HK-2 (cell line): ENCODE measurements around the gene OTX1.
"Not testable (repeated sequence)": the region's sequence is repeated elsewhere in the genome, so short reads cannot be mapped to it uniquely, and the experiment has no call there.

ENCODE experiments used
- DNase-seq: peaks from one replicate; pipeline ENCODE4 v3.0.0-alpha.2; 2018; ENCODE audit not compliant: unreplicated experiment

OTX1 gene

DNA sequence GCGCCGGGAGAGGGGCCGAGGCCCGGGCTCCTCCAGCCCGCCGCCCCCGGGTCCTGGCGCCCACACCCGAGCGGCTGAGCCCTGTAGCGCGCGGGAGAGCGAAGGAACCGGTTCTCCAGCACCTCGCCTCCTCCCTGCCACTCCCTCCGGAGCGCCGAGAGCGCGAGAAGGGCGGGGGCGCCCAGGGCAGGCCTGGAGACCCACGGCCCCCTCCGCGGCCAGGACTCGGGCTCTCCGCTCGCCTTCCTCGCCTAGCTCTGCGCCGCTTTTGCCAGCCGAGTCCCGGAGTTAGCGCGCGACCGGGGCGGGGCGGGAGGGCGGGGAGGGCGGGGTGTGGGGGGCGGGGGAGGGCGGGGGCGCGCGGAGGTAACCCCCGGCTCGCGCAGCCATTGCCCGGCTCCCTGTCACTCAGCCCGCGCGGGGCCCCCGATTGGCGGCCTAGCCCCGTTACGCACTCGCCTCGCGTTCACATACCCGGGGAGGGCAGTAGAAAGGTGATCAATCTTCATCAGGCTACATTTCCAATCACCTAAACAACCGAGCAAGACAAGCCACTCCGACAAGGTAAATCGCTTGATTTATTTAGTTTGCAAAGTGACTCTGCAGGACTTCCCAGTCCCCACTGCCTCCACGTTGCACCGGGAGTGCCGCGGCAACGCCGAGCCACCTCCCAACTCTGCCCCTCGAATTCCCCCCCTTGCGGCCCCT, at the start of gene OTX1:
Gene OTX1, plus strand, starts transcription at position 497 of the 708 bp plus-strand sequence. CDS start 2,161 bp downstream, outside the sequence.
- DNase-seq = peak; percentile 91

DNA sequence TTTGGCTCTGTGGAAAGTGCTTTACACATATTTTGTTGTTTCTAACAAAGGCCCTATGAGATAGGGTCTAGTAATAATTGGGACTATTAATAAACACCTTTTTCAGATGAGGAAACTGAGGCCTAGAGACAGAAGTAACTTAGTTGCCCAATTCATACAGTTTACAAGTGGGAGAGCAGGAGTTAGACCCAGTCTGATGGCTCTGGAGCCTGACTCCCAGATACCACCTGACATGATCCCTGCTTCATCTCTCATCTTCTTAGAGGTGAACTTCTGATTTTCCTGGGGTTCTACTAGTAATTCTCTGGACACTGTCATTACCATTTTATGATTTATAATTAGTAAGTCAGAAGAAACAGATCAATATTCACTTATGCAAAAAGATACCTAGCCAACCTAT, 49.1 kb upstream of the OTX1 start:
- DNase-seq = no peak

DNA sequence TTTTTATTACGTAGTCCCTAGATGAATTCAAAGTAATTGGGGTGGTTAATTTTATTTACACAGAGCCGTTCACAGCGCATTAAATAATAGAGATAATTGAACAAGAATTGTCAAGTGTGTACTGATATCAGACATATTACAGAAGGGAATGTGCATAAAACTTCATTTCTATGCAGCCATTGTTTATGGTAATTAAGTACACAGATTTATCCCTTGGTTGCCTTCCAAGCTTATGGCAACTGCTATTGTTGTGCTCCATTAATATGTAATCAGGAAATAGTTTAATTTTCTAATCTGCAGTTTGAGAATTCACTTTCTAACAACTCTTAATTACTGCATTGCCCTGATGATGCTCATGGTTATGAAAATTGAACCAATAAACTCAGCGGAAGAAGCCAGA, 47.3 kb upstream of the OTX1 start:
- DNase-seq = no peak

DNA sequence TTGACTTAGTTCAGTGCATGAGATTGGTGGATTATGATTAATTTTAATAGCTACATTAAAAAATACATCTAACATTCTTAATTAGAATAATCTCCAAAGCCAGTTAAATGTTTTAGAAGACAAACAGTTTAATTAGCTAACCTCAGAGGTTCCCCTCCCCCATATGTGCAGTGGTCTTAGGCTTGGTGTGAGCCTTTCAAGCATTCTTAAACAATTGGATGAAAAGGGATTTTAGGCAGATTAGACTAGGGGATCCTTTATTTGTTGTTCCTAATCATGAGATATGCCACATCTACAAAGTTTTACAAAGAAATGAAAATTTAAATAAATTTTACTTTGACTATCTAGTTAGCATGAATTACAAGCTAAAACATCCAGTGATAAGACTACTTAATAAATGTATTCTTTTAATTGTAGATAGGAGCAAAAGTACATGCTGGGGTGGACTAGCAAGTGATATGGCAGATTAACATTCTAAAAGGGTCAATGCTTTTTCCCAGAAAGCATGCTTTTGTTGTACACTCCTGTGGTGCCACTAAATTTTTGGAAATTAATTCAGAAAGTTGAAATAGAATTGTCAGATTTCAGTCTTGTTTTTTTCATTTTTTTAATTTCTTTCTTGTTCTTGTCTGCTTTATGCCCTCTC, 42.7 kb upstream of the OTX1 start:
- no peak for DNase-seq

DNA sequence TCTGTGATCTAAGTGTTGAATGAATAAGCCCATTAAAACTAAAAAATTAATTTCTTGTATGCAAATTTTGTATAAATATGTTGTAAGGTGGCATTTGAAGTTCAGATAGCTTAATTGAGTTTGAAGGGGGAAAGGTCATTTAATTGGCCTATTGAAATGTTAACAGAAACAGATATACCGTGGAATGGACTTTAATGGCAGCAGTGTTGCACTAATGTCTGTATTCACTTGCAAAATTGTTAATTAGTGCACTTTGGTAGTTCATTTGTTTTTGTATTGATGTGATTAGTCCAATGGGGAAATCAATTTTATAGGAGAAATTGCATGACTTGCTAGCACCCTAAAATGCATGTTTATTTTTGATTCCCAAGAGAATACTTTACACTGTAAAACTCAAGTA, 41.8 kb upstream of the OTX1 start:
- no peak for DNase-seq

DNA sequence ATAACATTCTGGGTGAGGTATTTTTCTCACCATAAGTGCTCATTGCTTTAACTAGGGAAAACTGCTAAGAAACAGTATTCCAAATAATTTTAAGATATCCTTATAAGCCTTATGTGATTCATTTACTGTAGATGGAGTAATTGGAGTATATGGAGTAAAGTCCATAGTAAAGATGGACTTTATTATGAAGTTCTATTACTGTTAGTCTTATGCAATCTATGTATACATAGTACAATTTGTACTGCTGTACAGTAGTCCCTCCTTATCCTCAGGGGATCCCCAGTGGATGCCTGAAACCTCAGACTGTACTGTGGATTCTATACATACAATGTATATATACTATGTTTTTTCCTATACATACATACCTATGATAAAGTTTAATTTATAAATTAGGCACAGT, 41.1 kb upstream of the OTX1 start:
- no peak for DNase-seq

DNA sequence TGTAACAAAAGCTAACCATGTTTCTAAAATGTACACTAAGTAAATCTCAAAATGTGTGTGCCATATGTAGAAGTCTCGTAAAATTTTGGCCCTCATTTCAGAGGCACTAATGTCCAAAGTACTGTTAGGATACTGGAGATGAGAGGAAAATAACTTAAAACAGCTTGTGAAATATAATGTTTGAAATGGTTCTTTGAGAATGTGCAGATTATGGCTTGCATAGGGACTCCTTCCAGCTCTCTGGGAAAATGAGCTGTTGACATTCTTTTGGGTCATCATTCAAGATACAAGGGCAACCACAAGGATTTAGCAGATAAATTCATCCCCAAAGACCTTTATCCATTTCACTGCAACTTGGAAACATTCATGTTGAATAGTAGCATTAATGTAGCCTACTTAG, 38.1 kb upstream of the OTX1 start:
- no peak for DNase-seq

DNA sequence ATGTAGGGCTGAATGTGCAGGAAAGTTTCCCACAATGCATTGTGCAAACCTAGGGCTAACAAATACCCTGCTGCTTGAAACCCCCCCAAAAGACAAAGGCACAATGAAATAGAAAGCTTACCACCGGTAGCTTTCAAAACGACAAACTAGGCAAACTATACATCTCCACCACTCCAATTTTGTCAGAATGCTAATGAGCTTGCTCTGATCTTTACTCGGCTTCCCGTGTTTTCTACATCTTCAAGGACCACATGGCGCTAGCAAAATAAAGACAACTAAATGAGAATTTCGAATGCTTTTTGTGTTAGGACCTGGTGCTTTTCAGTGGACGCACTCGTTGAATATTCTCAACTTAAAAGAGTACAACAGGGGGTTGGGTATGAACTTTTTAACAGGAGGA, 37.2 kb upstream of the OTX1 start:
- DNase-seq = no peak

DNA sequence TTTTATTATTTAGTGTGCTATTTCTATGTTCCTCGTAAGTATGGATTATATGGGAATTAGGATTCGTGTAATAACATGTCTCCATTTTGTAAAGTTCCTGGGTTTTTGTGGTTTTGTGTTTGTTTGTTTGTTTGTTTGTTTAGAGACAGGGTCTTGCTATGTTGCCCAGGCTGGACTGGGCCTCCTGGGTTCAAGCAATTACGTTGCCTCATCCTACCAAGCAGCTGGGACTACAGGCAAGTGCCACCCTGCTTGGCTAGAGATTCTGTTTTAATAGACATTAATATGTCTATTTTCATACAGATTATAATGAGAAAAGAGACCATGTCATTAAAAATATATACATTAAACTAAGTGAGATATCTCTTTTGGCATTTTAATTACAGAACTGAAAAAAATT, 35.2 kb upstream of the OTX1 start:
- no peak for DNase-seq

DNA sequence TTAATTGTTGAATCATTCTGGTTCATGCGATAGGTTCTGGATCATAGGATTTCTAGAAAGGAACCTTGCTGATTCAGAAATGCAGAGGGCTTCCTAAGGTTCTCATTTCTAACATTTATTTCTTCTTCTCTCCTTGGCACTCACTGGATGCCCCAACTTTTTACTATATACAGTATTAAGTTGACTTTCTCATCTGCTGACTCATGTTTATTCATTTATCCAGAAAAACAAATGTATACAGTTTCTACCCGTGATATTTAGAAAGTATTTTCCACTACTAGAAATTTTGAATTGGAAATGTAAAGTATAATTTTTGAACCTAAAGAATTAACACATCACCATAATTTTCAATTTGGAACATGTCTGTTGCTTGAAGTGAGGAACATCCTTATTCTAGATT, 32.2 kb upstream of the OTX1 start:
- no peak for DNase-seq

DNA sequence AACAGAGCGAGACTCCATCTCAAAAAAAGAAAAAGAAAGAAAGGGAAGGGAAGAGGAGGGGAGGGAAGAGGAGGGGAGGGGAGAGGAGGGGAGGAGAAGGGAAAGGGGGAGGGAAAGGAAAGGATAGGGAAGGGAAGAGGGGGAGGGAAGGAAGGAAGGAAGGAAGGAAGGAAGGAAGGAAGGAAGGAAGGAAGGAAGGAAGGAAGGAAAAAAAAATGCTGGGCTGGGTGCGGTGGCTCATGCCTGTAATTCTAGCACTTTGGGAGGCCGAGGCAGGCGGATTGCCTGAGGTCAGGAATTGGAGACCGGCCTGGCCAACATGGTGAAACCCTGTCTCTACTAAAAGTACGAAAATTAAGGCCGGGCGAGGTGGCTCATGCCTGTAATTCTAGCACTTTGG, 30.9 kb upstream of the OTX1 start:
- not testable (repeated sequence) for DNase-seq

DNA sequence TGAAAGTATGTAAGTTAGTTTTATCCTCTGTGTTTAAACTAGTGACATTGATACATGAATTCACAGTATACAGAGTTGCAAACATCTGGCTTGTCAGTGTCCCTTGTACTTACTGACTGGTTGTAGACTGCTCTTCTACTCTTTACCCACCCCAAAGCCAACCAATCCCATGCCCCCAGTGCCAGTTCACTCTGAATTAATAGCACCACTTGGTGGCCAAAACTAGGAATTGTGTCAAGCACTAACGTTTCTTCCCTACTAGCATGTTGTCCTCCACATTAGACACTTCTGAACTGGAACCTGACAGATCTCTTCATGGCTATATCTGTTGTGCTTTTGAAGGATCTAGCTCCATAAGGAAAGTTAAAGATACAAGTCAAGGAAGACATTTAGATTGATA, 27.2 kb upstream of the OTX1 start:
- DNase-seq = peak; percentile 17

DNA sequence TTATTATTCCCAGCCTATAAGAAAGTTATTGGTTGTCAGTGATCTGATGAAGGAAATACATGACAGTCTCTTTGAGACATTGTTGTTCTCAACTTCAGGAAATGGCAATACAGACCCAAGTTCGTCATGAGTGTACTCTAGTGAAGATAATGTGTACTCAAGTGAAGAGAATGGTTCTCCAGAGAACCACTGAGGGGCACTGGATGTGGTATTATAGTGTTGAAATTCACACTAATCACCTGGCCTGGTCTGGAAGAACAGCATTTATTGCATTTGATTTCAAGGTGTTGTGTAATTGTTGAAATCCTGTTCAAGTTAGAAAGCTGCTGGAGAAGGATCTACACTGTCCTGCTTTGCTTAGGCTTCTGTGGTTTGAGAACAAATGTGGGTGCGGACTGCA, 23.4 kb upstream of the OTX1 start:
- DNase-seq = no peak

DNA sequence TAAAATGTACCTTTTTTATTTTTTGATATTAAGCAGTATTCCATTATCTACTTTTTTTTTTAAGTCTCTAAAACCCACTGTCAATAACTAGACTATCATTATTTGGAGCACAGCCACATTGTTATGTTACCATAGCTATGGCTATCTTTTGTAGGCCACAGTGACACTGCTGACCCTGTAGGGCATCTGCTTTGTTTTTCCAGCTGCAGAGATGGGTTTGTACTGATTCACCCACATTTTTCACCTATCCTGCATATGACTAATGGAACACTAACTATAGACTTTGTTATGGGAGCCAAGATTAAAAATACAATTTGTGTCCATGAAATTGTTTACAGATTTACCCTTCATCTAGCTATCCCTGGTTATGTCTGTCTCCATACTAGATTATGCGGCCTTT, 21.6 kb upstream of the OTX1 start:
- DNase-seq = no peak

DNA sequence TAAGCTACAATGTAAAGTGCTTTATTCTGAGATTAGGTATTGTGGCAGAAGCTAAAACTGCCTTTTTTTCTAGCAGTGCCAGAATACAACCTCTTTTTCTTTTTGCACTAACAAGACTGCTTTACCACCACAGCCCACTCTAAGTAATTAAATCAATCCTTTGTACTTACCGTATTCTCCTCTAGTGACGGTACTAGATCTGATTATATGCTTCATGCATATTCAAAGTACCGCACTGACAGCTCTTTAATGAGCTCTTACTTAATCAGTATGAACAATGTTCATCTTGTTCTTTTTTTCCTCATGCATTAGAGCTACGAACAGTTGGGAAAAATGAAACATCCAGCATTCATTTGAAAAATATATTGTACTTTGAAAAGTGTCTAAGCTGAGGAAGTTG, 16.1 kb upstream of the OTX1 start:
- DNase-seq = no peak

DNA sequence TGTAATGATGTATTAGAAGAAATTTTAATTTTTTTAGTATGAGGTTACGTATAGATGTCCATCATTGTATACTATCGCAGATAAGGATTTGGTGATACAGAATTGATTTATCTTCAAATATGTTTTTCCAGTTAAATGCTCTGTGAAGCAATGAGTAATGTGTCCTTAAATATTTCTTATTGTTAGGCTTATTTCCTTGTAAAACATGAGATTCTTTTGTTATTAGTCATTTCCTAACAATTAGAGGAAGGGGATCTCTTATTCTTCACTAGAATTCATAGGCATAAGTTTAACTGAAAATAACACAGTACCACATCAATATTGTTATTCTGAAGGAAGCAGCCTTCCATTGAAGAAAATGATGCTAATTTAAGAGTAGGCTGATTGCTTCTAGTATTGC, 15.5 kb upstream of the OTX1 start:
- no peak for DNase-seq

DNA sequence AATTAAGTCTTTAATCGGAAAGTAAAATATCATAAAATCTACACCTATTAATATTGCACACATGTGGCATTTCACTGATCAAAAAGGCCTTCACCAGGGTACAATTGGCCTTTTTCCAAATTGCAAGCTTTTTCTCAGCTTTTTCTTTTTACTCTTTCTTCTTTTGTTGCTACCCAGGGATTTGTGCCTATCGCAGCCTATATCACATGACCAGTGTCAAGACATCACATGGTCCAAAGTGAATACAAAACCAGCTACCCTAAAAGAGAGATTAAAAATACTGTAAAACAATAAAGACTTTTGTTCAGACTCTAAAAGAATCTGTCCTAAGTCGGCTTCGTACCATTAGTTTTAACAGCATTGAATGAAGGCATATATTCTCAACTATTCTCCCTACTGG, 15.0 kb upstream of the OTX1 start:
- no peak for DNase-seq

DNA sequence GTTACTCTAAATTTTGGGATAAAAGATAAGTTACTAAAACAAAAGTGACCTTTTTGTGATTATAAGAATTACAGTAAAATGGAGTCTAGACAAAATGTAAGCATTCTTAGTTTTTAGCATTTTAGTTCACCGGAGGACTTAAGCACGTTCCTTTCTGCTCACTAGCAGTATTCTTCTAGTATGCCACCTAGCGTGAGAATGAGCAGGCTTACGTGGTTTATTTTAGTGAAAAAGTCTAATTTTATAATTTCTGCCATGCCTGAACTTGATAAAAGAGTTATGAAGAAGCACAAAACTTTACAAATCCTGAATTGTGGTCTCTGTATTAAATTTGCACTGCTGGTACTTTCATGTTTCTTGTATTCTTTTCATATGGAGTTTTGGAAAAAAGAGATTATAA, 12.6 kb upstream of the OTX1 start:
- no peak for DNase-seq

DNA sequence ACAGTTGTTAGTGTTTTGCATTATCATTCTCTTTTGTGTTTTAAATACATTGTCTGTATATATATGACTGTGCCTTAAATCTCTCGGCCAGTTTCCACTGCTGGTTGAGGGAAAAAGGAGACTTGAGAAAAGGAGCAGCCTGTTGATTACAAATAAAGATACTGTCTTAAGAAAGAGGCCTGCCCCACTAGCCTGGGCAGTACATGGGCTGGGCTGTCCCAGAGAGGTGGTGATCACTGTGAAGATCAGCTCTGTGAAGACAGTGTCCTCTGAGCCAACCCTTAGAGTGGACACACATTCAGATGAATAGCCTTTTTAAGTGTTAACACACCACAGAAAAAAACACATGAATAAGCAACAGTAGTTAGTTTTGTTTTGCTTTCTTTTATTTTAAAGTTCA, 10.0 kb upstream of the OTX1 start:
- no peak for DNase-seq

DNA sequence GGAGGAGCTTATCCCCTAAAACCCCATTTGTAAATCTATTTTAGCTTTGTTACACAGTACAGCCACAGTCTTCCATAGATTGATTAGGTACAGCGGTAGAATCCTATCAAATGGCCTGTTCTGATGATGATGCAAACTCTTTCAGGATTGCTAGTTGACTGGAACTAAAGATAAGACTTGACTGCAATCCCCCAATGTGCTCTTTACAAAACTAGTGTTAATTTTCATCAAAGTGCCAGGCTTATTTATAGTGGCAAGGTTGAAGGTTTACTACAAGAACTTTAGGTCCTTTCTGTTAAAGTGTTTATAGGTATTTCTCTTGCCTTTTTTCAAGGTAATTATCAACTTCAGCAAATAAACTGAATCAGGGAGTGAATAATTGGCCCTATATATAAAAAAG, 9.0 kb upstream of the OTX1 start:
- DNase-seq = no peak

DNA sequence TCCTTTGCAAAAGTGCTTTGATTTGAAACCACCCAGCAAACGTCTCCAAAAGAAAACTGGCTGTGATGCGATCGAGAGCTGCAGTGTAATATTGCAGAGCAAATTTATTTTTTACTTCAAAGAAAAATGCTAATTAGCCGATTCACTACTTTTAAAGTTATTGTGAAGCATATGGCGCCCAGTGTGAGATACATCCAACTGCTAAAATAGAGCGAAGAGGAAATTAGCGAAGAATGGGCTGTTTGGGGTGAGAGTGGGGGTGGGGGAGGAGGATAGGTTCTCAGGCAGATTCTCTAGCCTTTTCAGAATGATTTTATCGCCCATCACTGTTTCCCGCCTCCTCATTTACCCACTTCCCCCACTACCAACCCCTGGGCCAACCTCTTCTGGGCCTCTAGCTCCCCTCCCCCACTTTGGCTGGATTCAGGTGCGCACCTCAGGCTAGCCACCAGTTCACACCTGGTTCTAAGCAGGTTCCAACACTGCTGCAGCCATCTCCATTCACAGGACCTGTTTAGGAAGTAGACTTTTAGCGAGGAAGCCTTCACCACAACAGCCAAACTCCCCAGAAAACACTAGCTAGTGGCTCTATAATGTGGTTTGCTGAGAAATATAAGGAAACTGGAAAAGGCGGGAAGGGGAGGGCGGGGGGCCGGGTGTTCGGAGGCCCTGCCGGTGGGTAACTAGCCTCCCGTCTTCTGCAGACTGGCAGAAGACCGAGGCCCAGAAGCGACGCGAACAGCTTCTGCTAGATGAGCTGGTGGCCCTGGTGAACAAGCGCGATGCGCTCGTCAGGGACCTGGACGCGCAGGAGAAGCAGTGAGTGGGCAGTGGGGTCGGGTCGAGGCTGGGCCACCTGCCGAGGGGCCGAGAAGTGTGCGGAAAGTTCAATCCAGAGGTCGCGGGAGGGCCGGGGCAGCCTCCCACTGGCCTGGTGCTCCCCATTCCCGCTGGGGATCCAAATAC, 6.0 kb upstream of the OTX1 start:
- no peak for DNase-seq

DNA sequence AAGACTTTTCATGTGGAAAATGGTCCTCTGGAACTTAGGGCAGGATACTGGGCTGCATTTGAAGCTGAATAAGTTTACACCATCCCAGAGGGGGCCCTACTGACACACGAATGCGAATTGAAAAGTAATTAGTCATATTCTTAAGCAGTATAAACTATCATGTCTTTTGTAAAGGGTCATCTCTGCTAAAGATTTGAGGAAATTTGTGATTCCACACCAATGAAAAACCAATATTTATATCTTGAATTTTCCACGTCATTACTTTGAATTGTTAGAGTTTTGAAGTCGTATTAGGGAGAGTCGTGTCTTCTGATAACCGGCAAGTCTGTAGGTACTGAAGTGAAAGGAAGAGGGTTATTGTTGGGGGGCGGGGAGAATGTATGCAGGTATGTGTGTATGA, 4.1 kb upstream of the OTX1 start:
- DNase-seq = no peak

DNA sequence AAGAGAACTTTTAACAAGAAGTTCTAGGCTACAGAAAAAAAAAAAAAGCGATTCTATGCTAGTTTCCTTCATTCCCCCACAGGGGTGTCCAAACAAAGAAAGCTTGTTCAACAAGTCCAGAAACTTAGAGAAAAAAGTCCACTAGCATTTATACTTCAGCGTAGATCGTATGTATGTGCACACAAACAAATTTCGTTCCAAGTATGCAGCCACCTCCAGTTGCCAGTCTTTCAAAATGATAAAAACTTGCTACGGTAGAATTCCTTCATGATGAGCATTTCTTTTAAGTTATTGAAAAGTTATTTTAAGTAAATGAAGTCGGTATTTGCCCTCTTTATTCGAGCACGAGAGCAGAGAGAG, 3.7 kb upstream of the OTX1 start:
- no peak for DNase-seq
